Rectal smooth muscle tissue (tissue), 1 donor: Measurements from ENCODE around the gene GALNS.
"Not testable (repeated sequence)": the region's sequence is repeated elsewhere in the genome, so short reads cannot be mapped to it uniquely, and the experiment has no call there.

ENCODE experiments used
- H3K27ac ChIP-seq: one replicate; pipeline ENCODE4 v1.7.0; 2013; ENCODE audit warnings: low read depth, low read length, inconsistent platforms
- H3K27me3 ChIP-seq: one replicate; pipeline ENCODE4 v1.7.0; 2013; ENCODE audit warnings: low read length; ENCODE audit not compliant: control insufficient read depth, insufficient read depth
- H3K36me3 ChIP-seq: one replicate; pipeline ENCODE4 v1.7.0; 2013; ENCODE audit warnings: low read length; ENCODE audit not compliant: control insufficient read depth, insufficient read depth
- H3K4me1 ChIP-seq: one replicate; pipeline ENCODE4 v1.7.0; 2013; ENCODE audit warnings: low read length; ENCODE audit not compliant: control insufficient read depth, insufficient read depth
- H3K4me3 ChIP-seq: one replicate; pipeline ENCODE4 v1.7.0; 2013; ENCODE audit warnings: low read length
- H3K9ac ChIP-seq: one replicate; pipeline ENCODE4 v1.7.0; 2013; ENCODE audit warnings: low read length

Gene GALNS

DNA sequence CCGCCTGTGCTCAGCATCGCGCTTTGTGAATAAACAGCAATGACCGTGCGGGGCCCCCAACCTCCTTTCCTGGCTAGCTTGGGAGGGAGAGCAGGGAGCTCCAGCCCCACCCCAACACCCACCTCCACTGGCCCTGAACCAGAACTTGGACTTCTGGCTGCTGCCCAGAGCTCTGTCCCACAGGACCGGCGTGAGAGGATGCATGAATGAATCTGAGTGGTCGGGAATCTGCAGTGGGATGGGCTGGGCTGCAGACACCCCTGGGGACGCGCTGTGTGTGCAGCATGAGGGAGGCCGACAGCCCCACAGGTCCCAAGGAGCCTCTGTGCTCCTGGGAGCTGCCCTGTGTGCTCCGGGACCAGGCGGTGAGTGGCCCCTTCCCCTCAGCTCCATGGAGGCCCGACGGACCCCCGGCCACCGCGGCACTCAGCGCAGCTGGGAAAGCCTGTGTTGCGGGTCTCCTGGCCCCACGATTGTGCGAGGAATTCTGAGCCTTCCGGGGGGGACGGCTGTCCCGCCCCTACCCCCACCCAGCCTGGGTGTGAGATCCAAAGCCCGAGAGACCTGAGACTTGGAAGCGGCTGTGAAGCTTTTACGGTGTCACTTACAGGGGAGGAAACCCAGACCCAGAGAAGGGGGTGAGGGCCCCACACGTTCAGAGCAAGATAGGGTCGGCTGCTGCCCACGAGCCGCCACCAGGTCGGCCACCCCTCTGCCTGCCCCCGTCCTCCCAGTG lies 77.2 kb downstream of the GALNS start:
- peak overlapping the region; percentile 86 for H3K27ac ChIP-seq
- peak overlapping the region; percentile 36 for H3K4me3 ChIP-seq
- H3K27me3 ChIP-seq, result no peaks in the 10 kb centered on the region
- peaks cover 73% of the 10 kb centered on the region for H3K4me1 ChIP-seq
- no peak overlapping the region for H3K9ac ChIP-seq
- H3K36me3 ChIP-seq, result no peaks in the 10 kb centered on the region

DNA sequence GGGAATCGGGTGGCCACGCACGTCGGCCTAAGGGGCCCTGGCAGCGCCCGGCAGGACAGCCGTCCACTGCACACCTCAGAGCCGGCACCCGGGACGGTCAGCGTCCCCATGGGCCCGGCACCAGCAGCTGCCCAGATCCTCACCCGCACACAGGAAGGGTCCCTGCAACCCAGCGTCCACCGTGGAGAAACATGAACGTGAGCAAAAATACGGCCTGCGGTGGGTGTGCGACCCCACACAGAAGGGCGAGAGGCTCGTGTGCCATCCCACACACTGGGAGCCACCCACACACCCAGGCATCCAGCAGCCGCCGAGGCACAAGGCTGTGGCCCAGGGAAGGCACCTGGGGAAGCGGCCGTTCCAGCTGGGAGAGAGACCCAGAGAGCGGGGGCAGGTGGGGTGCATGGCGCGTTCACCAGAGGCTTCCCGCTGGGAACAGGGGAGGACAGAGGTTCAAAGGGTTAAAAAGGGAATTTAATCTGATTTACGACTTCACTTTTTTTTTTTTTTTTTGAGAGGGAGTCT lies 78.1 kb downstream of the GALNS start:
- Histone ChIP-seq H3K27ac (peak overlapping the region; percentile 86), H3K27me3 (no peaks in the 10 kb centered on the region), H3K9ac (no peak overlapping the region), H3K4me1 (peaks cover 81% of the 10 kb centered on the region), H3K36me3 (no peaks in the 10 kb centered on the region), H3K4me3 (no peak overlapping the region)

DNA sequence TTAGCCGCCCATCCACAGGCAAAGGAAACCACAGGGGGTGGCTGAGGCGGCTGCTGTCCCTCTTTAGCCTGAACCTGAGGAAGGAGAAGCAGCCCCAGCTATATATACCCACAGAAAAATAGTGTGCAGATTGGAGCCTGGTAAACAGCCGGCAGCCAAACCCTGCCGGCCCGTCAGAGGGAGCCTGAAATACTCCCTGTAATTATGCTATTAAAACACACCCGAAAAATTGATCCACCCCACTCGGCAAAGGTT lies 78.5 kb downstream of the GALNS start:
- no peak overlapping the region for H3K4me3 ChIP-seq
- H3K27ac ChIP-seq, result peak overlapping the region; percentile 86
- peaks cover 82% of the 10 kb centered on the region for H3K4me1 ChIP-seq
- H3K9ac ChIP-seq, result no peak overlapping the region
- H3K27me3 ChIP-seq, result no peaks in the 10 kb centered on the region
- H3K36me3 ChIP-seq, result no peaks in the 10 kb centered on the region

DNA sequence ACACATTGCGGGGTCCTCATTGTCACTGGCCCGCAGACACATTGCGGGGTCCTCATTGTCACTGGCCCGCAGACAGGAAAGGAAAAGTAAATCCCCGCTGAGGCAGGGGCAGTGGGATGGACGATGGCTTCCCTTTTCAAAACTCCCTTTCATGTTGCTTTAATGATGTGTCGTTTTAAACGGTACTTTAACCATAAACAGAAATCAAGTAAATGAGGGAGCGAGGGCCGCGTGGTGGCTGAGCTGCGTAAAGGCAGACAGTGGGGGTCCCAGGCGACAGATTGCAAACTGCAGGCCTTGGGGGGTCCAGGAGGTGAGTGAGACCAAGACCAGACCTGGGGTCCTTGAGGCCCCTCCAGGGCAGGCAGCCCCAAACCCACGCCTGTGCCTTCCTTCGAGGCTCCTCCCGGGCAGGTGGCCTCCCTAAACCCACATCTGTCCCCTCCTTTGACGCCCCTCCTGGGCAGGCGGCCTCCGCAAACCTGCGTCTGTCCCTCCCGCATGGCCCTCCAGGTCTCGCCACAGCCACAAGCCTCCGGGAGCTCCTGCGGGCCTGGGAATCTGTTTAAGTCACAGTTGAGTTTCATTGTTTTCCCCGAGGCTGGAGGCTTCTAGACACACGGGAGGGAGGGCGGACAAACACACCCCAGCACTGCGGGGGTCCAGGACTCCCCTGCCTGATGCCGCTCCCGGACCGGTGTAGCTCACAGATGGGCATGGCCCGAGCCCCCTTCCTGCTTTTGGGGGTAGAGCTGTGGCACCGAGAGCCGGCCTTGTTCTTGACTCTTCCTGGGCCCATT lies 79.1 kb downstream of the GALNS start:
- H3K9ac ChIP-seq, result no peak overlapping the region

DNA sequence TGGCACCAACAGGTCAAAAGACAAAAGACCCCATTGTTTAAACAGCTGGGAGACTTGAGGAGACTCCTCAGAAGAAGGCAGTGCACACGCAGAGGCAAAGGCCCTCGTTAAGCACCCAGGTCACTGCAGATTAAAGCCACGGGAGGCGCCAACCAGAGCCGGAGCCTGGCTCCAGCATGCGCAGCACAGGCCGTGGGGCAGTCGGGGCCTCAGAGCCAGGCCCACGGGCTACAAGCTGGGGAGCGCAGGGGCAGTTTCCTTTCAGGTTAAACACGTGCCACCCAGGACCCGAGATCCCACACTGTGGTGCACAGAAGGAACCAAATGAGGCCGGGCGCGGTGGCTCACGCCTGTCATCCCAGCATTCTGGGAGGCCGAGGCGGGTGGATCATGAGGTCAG lies 80.9 kb downstream of the GALNS start:
- no peak overlapping the region for H3K9ac ChIP-seq
- no peaks in the 10 kb centered on the region for H3K27me3 ChIP-seq
- no peaks in the 10 kb centered on the region for H3K36me3 ChIP-seq
- H3K4me1 ChIP-seq, result peaks cover 77% of the 10 kb centered on the region
- H3K27ac ChIP-seq, result no peak overlapping the region
- H3K4me3 ChIP-seq, result no peak overlapping the region

More for the DNA sequence above, 79.1 kb downstream of the GALNS start:
- no peaks in the 10 kb centered on the region for H3K36me3 ChIP-seq
- H3K4me1 ChIP-seq, result peaks cover 81% of the 10 kb centered on the region
- H3K27ac ChIP-seq, result peak overlapping the region; percentile 86
- H3K4me3 ChIP-seq, result no peak overlapping the region
- H3K27me3 ChIP-seq, result no peaks in the 10 kb centered on the region

DNA sequence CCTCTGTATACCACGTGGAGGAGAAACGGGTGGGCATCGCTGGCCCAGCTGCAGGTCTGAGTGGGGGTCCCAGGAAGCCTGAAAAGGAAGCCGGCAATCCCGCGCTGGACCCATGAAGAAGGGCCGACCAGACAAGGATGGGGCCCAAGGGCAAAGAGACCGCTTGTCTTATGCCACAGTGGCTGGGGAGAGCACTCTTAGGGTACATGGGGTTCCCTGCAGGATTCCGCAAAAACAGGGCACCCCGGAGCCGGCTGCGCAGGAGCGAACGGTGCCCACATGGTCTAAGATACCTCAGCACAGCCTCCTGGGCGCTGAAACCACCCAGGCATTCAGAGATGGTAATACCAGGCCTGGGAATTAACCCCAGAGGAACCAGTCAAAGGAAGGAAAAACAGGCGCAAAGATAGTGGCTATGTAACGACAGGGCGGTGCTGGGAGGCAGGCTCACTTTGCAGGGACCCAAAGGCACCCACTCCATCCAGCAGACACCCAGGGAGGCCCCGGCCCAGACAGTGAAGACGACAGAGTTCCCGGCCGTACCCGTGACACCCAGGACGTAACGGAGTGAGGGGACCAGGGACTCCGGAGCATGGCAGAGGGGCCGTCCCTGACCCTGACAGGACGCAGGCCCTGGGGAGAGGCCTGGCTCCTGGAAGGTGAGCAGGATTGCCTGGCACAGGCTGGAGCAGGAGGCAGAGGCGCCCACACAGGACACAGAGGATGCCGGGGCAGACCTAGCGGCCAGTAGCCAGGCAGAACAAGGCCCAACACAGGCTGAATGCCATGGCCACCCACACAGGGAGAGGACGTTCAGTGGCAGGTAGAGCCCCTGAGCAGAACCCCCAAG lies 82.0 kb downstream of the GALNS start:
- peak overlapping the region; percentile 58 for H3K27ac ChIP-seq
- peaks cover 75% of the 10 kb centered on the region for H3K4me1 ChIP-seq
- H3K36me3 ChIP-seq, result no peaks in the 10 kb centered on the region
- no peak overlapping the region for H3K4me3 ChIP-seq
- no peaks in the 10 kb centered on the region for H3K27me3 ChIP-seq
- no peak overlapping the region for H3K9ac ChIP-seq

DNA sequence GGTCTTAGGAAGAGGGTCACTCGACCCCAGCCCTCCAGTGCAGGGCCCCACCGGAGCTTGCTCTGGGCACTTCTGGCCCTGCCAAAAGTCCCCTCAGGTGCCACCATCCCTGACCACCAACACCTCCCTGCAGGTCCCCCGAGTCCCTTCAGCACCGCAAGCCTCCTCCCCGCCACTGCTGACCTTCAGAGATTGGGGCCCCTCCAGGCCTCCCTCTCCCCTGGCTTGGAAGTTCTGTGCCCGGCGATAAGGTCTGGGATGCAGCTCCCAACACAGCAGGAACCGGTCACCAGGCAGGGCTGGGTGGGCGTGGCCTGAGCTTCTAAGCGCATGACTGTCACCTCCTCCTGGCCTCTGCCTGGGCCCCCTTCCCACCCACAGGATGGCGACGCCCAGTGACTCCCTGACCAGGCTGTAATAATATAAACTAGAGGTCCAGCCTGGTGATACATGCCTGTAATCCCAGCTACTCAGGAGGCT lies 82.9 kb downstream of the GALNS start:
- no peaks in the 10 kb centered on the region for H3K36me3 ChIP-seq
- no peaks in the 10 kb centered on the region for H3K27me3 ChIP-seq
- H3K27ac ChIP-seq, result peak overlapping the region; percentile 68
- no peak overlapping the region for H3K9ac ChIP-seq
- H3K4me3 ChIP-seq, result no peak overlapping the region
- H3K4me1 ChIP-seq, result peaks cover 76% of the 10 kb centered on the region

DNA sequence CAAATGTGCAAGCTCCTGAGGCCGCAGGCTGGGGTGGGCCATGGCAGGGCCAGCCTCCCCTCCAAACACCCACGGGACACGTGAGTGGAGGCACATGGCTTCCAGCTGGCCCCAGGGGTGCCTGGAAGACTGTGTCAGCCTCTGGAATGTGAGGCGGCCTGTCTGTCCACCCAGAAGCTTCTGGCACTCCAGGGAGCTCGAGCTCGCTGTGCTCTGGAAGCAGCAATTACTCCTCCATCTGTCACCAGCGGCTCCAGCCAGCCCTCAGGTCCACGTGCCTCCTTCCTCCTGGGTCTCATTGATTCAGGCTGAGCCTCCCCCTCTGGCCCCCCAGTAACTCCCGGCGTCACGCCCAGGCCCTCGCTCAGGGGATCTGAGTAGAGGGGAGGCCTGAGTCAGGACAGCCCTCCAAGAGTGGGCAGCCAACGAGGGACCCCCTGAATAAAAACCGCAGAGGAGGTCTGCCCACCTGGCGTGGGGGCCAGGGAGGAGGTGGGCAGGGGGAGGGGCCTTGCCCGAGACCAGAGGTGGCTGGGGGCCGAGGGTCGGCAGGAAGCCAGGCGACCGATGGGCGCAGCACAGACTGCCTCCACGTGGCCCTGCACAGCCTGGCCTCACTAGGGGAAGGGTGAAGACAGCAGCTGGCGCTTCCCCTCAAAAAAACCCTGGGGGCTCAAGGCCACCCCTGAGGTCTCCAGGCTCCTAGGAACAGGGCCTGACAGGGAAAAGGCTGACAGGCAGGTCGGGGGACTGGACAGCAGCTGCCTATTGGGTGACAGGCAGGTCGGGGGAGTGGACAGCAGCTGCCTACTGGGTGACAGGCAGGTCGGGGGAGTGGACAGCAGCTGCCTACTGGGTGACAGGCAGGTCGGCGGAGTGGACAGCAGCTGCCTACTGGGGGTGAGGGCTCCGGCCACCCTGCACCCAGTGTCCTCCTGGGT lies 83.6 kb downstream of the GALNS start:
- H3K4me1 ChIP-seq, result peaks cover 79% of the 10 kb centered on the region
- no peak overlapping the region for H3K9ac ChIP-seq
- no peak overlapping the region for H3K4me3 ChIP-seq
- H3K27ac ChIP-seq, result peak overlapping the region; percentile 68
- no peaks in the 10 kb centered on the region for H3K27me3 ChIP-seq
- H3K36me3 ChIP-seq, result no peaks in the 10 kb centered on the region

DNA sequence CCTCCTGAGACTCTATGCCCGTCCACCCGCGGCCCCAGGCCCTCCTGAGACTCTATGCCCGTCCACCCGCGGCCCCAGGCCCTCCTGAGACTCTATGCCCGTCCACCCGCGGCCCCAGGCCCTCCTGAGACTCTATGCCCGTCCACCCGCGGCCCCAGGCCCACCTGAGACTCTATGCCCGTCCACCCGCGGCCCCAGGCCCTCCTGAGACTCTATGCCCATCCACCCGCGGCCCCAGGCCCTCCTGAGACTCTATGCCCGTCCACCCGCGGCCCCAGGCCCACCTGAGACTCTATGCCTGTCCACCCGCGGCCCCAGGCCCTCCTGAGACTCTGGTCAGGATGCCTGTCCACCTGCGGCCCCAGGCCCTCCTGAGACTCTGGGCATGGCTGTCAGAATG lies 85.0 kb downstream of the GALNS start:
- not testable (repeated sequence) for H3K9ac ChIP-seq

DNA sequence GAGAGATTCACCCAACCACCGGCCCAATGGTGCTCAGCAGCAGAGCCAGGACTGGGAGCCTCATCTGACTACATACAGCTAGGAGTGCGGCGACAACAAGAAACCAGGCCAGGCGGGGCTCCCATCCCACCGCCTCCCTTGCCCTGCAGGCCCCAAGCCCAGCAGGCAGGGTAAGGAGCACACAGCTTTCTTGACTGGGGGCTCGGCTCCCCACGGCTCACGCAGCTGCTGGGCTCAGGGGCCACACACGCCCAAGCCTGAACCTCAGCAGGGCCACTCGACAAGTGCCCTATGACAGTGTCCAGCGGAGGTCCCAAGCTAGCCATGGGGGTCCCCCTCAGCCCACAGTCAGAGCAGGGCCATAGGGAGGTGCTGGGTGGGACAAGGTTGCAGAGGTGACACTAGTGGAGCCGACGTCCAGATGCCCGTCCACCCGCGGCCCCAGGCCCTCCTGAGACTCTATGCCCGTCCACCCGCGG lies 85.4 kb downstream of the GALNS start:
- no peaks in the 10 kb centered on the region for H3K36me3 ChIP-seq
- H3K4me1 ChIP-seq, result peaks cover 75% of the 10 kb centered on the region
- no peaks in the 10 kb centered on the region for H3K27me3 ChIP-seq
- H3K27ac ChIP-seq, result peak overlapping the region; percentile 90
- peak overlapping the region; percentile 24 for H3K9ac ChIP-seq
- peak overlapping the region; percentile 40 for H3K4me3 ChIP-seq

More for the DNA sequence above, 85.0 kb downstream of the GALNS start:
- H3K27me3 ChIP-seq, H3K36me3 ChIP-seq, H3K4me3 ChIP-seq: not testable (repeated sequence)
- H3K27ac ChIP-seq, result peak overlapping the region; percentile 90
- H3K4me1 ChIP-seq, result peaks cover 78% of the 10 kb centered on the region

DNA sequence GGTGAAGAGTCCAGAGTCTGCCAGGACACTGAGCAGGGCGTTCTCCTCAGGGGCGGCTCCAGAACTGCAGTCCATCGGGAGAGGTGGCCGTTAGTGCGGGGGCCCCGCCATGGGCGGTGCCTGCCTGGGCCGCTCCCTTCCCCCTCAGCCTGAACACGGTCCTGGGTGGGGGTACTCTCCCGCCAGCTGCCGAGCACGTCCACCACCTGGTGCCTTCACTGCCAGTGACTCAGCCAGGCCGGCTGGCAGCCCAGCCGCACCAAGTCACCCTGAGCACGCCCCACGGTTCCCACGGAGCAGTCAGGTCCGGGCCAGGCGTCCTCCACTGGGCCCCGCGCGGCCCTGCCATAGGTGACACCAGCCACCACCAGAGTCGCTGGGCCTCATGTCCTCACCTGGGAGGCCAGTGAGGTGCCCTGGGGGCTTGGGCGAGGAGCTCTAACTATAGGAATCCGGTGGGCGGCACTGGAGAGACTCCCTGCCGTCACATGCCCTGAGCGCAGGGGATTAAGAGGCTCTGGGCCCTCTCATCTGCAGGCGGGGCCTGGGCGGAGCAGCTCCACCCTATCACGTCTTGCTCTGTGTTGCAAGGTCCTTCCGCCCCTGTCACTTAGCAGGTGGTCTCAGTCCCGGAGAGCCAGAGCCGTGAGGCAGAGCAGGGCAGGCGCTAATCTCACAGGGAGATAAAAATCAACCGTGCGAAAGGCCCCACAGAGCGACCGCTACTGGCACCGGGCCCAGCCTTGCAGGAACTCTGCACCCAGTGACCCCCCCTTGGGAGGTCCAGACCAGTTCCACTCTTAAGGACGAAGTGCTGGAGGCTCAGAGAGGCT lies 86.1 kb downstream of the GALNS start:
- H3K27ac ChIP-seq, result peak overlapping the region; percentile 90
- peaks cover 71% of the 10 kb centered on the region for H3K4me1 ChIP-seq
- H3K36me3 ChIP-seq, result no peaks in the 10 kb centered on the region
- H3K9ac ChIP-seq, result peak overlapping the region; percentile 24
- no peaks in the 10 kb centered on the region for H3K27me3 ChIP-seq
- H3K4me3 ChIP-seq, result peak overlapping the region; percentile 40
